ENCODE data around the gene RNF149. TPM values are rescaled to one million over a fixed set of nuclear protein-coding genes. Genes with fewer than 3 reads are reported as not detected.

The RNF149 gene
- total and polyA plus RNA-seq, 9 of the 15 experiments (the other 6 are each of a cell fraction or from before 2014, with no cell fraction given), result 9.0 to 31.5 (median 22.8) TPM

GRCh38 chr2:101231937-101232730, 76.4 kb downstream of the RNF149 start:
- no peaks in the 10 kb centered on the region; the same call in 2 of the 3 replicates for H3K36me3 ChIP-seq (ENCODE audit: control insufficient read depth, insufficient read depth, low read length)
- intact Hi-C loops (cut with micrococcal nuclease), result no loop called here
- peak overlapping the region; percentile 77 for H2AFZ ChIP-seq (ENCODE audit: low read depth, low read length)
- no TSS peak for BruUV-seq (replicated peaks)
- WGBS (ENCODE audit: insufficient coverage, low coverage, missing lambda C conversion rate), result 29% methylated on average over 6 of the region's 6 CpGs
- H3K9me1 ChIP-seq (ENCODE audit: control insufficient read depth, insufficient read depth, low read length), result no peaks in the 10 kb centered on the region
- no peak overlapping the region; the same call in 1 of the 2 replicates for H3K4me3 ChIP-seq
- H3K9me3 ChIP-seq (replicated peaks; ENCODE audit: control insufficient read depth, insufficient read depth, low read depth, low read length), result peaks cover 19% of the 10 kb centered on the region
- peak overlapping the region; percentile 65 for H3K27ac ChIP-seq (ENCODE audit: extremely low read depth, low read depth, low read length)
- DNase-seq (ENCODE audit: extremely low read depth in 1 of 4, low spot score in 3 of 4) (peak; percentile 29 to 64 (median 40)), ATAC-seq (peak; percentile 80), FAIRE-seq (peak; percentile 54)
- CTCF ChIA-PET (ENCODE audit: low intra/inter-chr PET ratio), result no interaction called here
- POLR2A ChIA-PET, result interaction anchor here (0.6 to 1.5 kb wide), 5 partner anchors 8 to 230 kb away, joined by 3 read pairs; partner anchors contain the start of genes CNOT11 and RPL31
- peak overlapping the region in 1 of 2 experiments; percentile 64; a peak in 2 of 4 replicates for H3K9ac ChIP-seq (ENCODE audit: insufficient read depth in 1 of 2, low read depth in 2 of 2, low read length in 2 of 2)
- H3K4me1 ChIP-seq (replicated peaks in 1 of 2; ENCODE audit: control insufficient read depth in 2 of 2, insufficient read depth in 2 of 2, low read length in 2 of 2), result peaks cover 0 to 16% of the 10 kb centered on the region in 2 experiments; a peak in 2 of 5 replicates
- H4K20me1 ChIP-seq (replicated peaks; ENCODE audit: control insufficient read depth, insufficient read depth, low read length), result no peaks in the 10 kb centered on the region
- peaks cover 18% of the 10 kb centered on the region; the same call in 1 of the 3 replicates for H3K79me2 ChIP-seq (ENCODE audit: control insufficient read depth, insufficient read depth, low read length)
- H3K27me3 ChIP-seq (ENCODE audit: control insufficient read depth in 2 of 2, insufficient read depth in 2 of 2, low read length in 2 of 2), result no peaks in the 10 kb centered on the region
- in situ Hi-C loops (cut with MboI), result no loop called here
- peak overlapping the region; percentile 79 for H3K4me2 ChIP-seq (ENCODE audit: insufficient read depth, low read length)
- peak; percentile 46; the same call in 1 of the 2 replicates for TF ChIP-seq TEAD4 (IDR thresholded peaks at IDR 0.05; ENCODE audit: low read length)
- no peak for TF ChIP-seq TEAD4 (CRISPR knock-in tag; IDR thresholded peaks at IDR 0.05; ENCODE audit: borderline replicate concordance)
- 0 out of 2 replicates have a peak, but pooled peaks have one; percentile 35 for TF ChIP-seq SUPT5H (IDR thresholded peaks at IDR 0.05)
- TF ChIP-seq DPF2 (IDR thresholded peaks at IDR 0.05), result peak; percentile 66
- TF ChIP-seq PKNOX1 (IDR thresholded peaks at IDR 0.05), result no peak
- no peak for TF ChIP-seq ETS2 (tag; IDR thresholded peaks at IDR 0.05; ENCODE audit: borderline replicate concordance, poor library complexity, severe bottlenecking)
- TF ChIP-seq, protein P1, sequence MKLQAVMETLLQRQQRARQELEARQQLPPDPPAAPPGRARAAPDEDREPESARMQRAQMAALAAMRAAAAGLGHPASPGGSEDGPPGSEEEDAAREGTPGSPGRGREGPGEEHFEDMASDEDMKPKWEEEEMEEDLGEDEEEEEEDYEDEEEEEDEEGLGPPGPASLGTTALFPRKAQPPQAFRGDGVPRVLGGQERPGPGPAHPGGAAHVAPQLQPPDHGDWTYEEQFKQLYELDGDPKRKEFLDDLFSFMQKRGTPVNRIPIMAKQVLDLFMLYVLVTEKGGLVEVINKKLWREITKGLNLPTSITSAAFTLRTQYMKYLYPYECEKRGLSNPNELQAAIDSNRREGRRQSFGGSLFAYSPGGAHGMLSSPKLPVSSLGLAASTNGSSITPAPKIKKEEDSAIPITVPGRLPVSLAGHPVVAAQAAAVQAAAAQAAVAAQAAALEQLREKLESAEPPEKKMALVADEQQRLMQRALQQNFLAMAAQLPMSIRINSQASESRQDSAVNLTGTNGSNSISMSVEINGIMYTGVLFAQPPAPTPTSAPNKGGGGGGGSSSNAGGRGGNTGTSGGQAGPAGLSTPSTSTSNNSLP (IDR thresholded peaks at IDR 0.05; ENCODE audit: borderline replicate concordance, low read depth, low read length), result 0 out of 2 replicates have a peak, but pooled peaks have one; percentile 72
- no peak for TF ChIP-seq PRDM10 (IDR thresholded peaks at IDR 0.05; ENCODE audit: partially characterized antibody)
- TF ChIP-seq ZNF384 (IDR thresholded peaks at IDR 0.05; ENCODE audit: low read depth, low read length), result no peak
